CD14-positive monocyte (primary cell): ENCODE data around the gene TFAM. TPM values are rescaled to one million over a fixed set of nuclear protein-coding genes. Genes with fewer than 3 reads are reported as not detected.

Experiments
- DNase-seq, 3 donors: peaks; one replicate each; pipeline ENCODE4 v3.0.0-alpha.2; 2011 to 2022
- H2AFZ ChIP-seq: 2 replicates; pipeline ENCODE4 v1.6.0; 2012; ENCODE audit warnings: mild to moderate bottlenecking, low read depth, low read length, inconsistent platforms; ENCODE audit not compliant: insufficient read depth, poor library complexity, severe bottlenecking
- H3K27ac ChIP-seq, 2 donors: 1 replicate in 1 of 2; 2 replicates in 1 of 2; pipeline ENCODE4 v1.5.1; 2012 to 2013; ENCODE audit warnings: low read length in 2 of 2, control low read depth in 1 of 2, inconsistent platforms in 1 of 2, low read depth in 1 of 2, mild to moderate bottlenecking in 1 of 2
- H3K27me3 ChIP-seq, 2 donors: one replicate each; pipeline versions ENCODE4 v1.6.0 to v1.6.1; 2011 to 2013; ENCODE audit warnings: low read length in 2 of 2; ENCODE audit not compliant: control insufficient read depth in 2 of 2, insufficient read depth in 2 of 2
- H3K36me3 ChIP-seq, 2 donors: replicated peaks in 1 of 2; 1 replicate in 1 of 2; 2 replicates in 1 of 2; pipeline versions ENCODE4 v1.5.1 to v1.6.1; 2012 to 2013; ENCODE audit warnings: low read length in 2 of 2, control low read depth in 1 of 2, inconsistent platforms in 1 of 2, mild to moderate bottlenecking in 1 of 2; ENCODE audit not compliant: insufficient read depth in 2 of 2, control insufficient read depth in 1 of 2
- H3K4me1 ChIP-seq, 2 donors: 1 replicate in 1 of 2; 2 replicates in 1 of 2; pipeline versions ENCODE4 v1.5.1 to v1.6.1; 2012 to 2013; ENCODE audit warnings: low read length in 2 of 2, control low read depth in 1 of 2, inconsistent platforms in 1 of 2, mild to moderate bottlenecking in 1 of 2, moderate library complexity in 1 of 2; ENCODE audit not compliant: insufficient read depth in 2 of 2, control insufficient read depth in 1 of 2
- H3K4me2 ChIP-seq: replicated peaks from 2 replicates; pipeline ENCODE3; 2012; ENCODE audit warnings: low read length, moderate library complexity, mild to moderate bottlenecking; ENCODE audit not compliant: poor library complexity, severe bottlenecking; ENCODE audit errors: extremely low read depth
- H3K4me3 ChIP-seq, 3 experiments: fragments of 200-600 bp in 1 of 3; sonication (generic) in 1 of 3; replicated peaks in 1 of 3; 1 replicate in 2 of 3; 2 replicates in 1 of 3; pipeline ENCODE4 v1.5.1; 2011 to 2013; ENCODE audit warnings: low read length in 3 of 3, mild to moderate bottlenecking in 3 of 3, control low read depth in 2 of 3, low read depth in 2 of 3, inconsistent platforms in 1 of 3, moderate library complexity in 1 of 3
- H3K79me2 ChIP-seq: 2 replicates; pipeline ENCODE4 v1.6.0; 2012; ENCODE audit warnings: mild to moderate bottlenecking, control low read depth, inconsistent platforms, low read length, moderate library complexity; ENCODE audit not compliant: insufficient read depth
- H3K9ac ChIP-seq: 2 replicates; pipeline ENCODE4 v1.6.0; 2017; ENCODE audit warnings: low read length, mild to moderate bottlenecking; ENCODE audit not compliant: insufficient read depth, poor library complexity, severe bottlenecking
- H3K9me3 ChIP-seq, 2 donors: replicated peaks in 1 of 2; 1 replicate in 1 of 2; 2 replicates in 1 of 2; pipeline versions ENCODE4 v1.5.1 to v1.6.1; 2012 to 2013; ENCODE audit warnings: low read length in 2 of 2, control low read depth in 1 of 2; ENCODE audit not compliant: control insufficient read depth in 1 of 2, insufficient read depth in 1 of 2
- H4K20me1 ChIP-seq: 2 replicates; pipeline ENCODE4 v1.6.0; 2012; ENCODE audit warnings: mild to moderate bottlenecking, low read length, control low read depth, moderate library complexity; ENCODE audit not compliant: insufficient read depth
- H3K27ac Mint-ChIP-seq, 7 donors: one replicate each; pipeline ENCODE4 v1.8.0; 2020; ENCODE audit warnings: mild to moderate bottlenecking in 7 of 7, mixed read lengths in 7 of 7, moderate library complexity in 6 of 7, inconsistent platforms in 2 of 7
- H3K27me3 Mint-ChIP-seq, 3 donors: one replicate each; pipeline ENCODE4 v1.8.0; 2021 to 2022; ENCODE audit warnings: low read depth in 3 of 3, mild to moderate bottlenecking in 3 of 3, mixed read lengths in 3 of 3, moderate library complexity in 3 of 3, inconsistent platforms in 1 of 3
- H3K36me3 Mint-ChIP-seq, 2 donors: one replicate each; pipeline ENCODE4 v1.8.0; 2020; ENCODE audit warnings: mixed read lengths in 2 of 2, inconsistent platforms in 1 of 2, mild to moderate bottlenecking in 1 of 2
- H3K4me1 Mint-ChIP-seq: one replicate; pipeline ENCODE4 v1.8.0; 2020; ENCODE audit warnings: mild to moderate bottlenecking, mixed read lengths
- H3K4me3 Mint-ChIP-seq, 2 donors: one replicate each; pipeline ENCODE4 v1.8.0; 2020; ENCODE audit warnings: mild to moderate bottlenecking in 2 of 2, mixed read lengths in 2 of 2, moderate library complexity in 1 of 2
- H3K9me3 Mint-ChIP-seq, 7 donors: one replicate each; pipeline ENCODE4 v1.8.0; 2020 to 2022; ENCODE audit warnings: mixed read lengths in 7 of 7, mild to moderate bottlenecking in 6 of 7, moderate library complexity in 6 of 7, inconsistent platforms in 2 of 7
- intact Hi-C, 2 donors: fragments of 100-400 bp; cut with micrococcal nuclease; formaldehyde crosslinking; loops; one replicate each; pipeline versions ENCODE4 v1.15.0 to v1.15.1; 2023
- polyA plus RNA-seq, 3 donors: library from polyadenylated mRNA; depleted of rRNA in 1 of 3; unstranded in 2 of 3; stranded (reverse) in 1 of 3; fragments of 300-500 nt in 2 of 3; fragments of >200 nt in 1 of 3; fragmentation: Illumina TruSeq in 2 of 3; gene quantifications; 1 replicate in 2 of 3; 2 replicates in 1 of 3; pipeline ENCODE4 v1.2.3, GENCODE V29; 2012 to 2021
- TF ChIP-seq, protein P1 (sequence below): fragments of 200-600 bp; IDR thresholded peaks from one replicate; pipeline ENCODE4 v1.8.0; 2022; ENCODE audit warnings: antibody characterized with exemption, mild to moderate bottlenecking

TFAM gene
- polyA plus RNA-seq, 3 donors = 5.9 to 34.4 (median 33.8) TPM

DNA sequence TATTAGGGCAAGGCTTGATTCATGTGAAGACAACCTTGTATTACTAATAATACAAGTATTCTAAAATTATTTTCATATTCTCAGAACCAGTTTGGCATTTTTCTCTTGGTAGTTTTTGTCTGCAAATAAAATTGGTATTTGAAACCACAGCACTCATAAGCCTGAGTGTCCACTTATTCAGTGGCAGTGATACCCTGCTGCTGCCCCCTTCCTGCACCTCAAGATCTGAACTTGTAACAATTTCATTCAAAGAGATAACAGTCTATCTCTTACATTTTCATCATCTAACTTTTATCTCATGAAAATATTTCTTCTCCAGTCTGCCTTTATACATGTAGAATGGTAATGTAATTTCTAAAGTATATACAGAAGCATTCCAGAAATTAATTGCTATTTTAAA, 9.3 kb downstream of the TFAM start:
- peaks cover 71 to 88% of the 10 kb centered on the region in 2 donors for H3K36me3 ChIP-seq
- no peak overlapping the region for H3K4me3 Mint-ChIP-seq
- H3K9me3 Mint-ChIP-seq = no peaks in the 10 kb centered on the region

DNA sequence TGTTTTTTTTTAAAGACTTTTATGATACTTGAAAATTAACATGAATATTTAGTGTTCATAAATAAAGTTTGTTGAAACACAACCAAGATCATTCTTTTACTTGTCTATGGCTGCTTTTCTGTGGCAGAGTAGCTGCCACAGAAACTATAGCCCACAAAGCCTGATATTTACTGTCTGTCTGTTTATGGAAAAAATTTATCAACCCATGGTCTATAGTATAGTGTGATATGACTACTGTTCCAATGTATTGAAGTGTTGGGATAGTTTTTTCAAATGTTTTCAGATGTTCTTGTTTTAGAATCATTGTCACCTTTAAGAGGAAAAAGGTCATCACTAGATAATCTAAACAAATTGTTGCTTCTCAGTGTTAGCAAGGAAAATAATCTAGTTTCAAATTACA, 10.8 kb downstream of the TFAM start:
- intact Hi-C loops = no loop called here
- Histone ChIP-seq H3K79me2 (no peaks in the 10 kb centered on the region), H3K27me3 (no peaks in the 10 kb centered on the region), H3K27ac (no peak overlapping the region), H3K9ac (no peak overlapping the region), H3K36me3 (peaks cover 55 to 72% of the 10 kb centered on the region in 2 donors), H2AFZ (no peak overlapping the region), H3K9me3 (no peaks in the 10 kb centered on the region), H4K20me1 (peaks cover 4% of the 10 kb centered on the region), H3K4me2 (no peak overlapping the region), H3K4me3 (no peak overlapping the region), H3K4me1 (no peaks in the 10 kb centered on the region)
- no peak for DNase-seq
- Mint-ChIP-seq H3K36me3 (peaks cover 61 to 66% of the 10 kb centered on the region in 2 donors), H3K4me1 (no peaks in the 10 kb centered on the region), H3K27ac (no peak overlapping the region), H3K27me3 (no peaks in the 10 kb centered on the region), H3K9me3 (no peaks in the 10 kb centered on the region), H3K4me3 (no peak overlapping the region)
- TF ChIP-seq, protein P1, sequence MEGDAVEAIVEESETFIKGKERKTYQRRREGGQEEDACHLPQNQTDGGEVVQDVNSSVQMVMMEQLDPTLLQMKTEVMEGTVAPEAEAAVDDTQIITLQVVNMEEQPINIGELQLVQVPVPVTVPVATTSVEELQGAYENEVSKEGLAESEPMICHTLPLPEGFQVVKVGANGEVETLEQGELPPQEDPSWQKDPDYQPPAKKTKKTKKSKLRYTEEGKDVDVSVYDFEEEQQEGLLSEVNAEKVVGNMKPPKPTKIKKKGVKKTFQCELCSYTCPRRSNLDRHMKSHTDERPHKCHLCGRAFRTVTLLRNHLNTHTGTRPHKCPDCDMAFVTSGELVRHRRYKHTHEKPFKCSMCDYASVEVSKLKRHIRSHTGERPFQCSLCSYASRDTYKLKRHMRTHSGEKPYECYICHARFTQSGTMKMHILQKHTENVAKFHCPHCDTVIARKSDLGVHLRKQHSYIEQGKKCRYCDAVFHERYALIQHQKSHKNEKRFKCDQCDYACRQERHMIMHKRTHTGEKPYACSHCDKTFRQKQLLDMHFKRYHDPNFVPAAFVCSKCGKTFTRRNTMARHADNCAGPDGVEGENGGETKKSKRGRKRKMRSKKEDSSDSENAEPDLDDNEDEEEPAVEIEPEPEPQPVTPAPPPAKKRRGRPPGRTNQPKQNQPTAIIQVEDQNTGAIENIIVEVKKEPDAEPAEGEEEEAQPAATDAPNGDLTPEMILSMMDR = no peak

More for the DNA sequence above, 9.3 kb downstream of the TFAM start:
- Histone ChIP-seq H4K20me1 (peaks cover 11% of the 10 kb centered on the region), H3K27ac (peak overlapping the region in 1 of 2 donors; percentile 22), H3K79me2 (no peaks in the 10 kb centered on the region), H3K4me1 (no peaks in the 10 kb centered on the region), H3K4me3 (no peak overlapping the region), H3K9ac (no peak overlapping the region), H3K9me3 (no peaks in the 10 kb centered on the region), H3K4me2 (no peak overlapping the region), H3K27me3 (no peaks in the 10 kb centered on the region), H2AFZ (no peak overlapping the region)
- no peak for DNase-seq
- TF ChIP-seq, protein P1 = no peak
- Mint-ChIP-seq H3K36me3 (peaks cover 68 to 78% of the 10 kb centered on the region in 2 donors), H3K27me3 (no peaks in the 10 kb centered on the region), H3K4me1 (peaks cover 1% of the 10 kb centered on the region), H3K27ac (no peak overlapping the region)
- intact Hi-C loops = no loop called here
